Measurements from ENCODE around the gene CNOT3. TPM values are rescaled to one million over a fixed set of nuclear protein-coding genes. Genes with fewer than 3 reads are reported as not detected.

The CNOT3 gene
- total and polyA plus RNA-seq, 2 donors (not counting 3 experiments of a cell fraction or from before 2014, with no cell fraction given): 20.4 to 74.7 TPM

DNA sequence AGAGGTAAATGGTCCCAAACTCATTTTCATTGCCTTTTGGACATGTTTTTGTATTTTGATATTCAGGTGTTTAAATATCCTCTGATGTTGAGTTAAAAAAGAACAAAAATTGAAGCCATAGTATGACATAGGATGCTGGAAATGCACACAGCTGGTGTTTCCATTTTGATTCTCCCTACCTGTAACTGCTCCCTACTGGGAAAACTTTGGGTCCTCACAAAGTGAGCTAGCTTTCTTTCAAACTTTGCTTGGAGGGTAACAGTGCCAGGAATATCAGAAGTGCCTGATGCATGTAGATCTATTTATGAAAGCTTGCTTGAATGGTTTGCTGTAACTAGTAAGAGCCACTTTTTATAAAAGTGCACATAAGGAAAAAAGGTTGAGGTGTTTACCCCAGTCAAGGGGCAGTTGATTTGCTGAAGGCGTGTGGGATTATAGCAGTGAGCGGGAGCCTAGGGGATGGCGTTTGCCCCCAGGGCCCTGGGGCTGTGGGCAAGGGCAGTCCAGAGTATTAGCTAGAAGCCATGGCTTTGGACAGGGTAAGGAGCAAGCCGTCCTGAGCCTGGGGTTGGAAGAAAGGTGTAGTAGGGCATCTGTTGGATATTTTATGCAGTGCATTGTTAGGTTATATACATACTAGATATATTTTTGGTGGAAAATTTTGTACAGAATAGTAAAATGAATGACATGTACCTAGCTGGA lies 67.4 kb downstream of the CNOT3 start:
- peak; percentile 9 for TF ChIP-seq POLR2A (IDR thresholded peaks at IDR 0.05; ENCODE audit: low read depth, low read length)
- TF ChIP-seq, protein P1, sequence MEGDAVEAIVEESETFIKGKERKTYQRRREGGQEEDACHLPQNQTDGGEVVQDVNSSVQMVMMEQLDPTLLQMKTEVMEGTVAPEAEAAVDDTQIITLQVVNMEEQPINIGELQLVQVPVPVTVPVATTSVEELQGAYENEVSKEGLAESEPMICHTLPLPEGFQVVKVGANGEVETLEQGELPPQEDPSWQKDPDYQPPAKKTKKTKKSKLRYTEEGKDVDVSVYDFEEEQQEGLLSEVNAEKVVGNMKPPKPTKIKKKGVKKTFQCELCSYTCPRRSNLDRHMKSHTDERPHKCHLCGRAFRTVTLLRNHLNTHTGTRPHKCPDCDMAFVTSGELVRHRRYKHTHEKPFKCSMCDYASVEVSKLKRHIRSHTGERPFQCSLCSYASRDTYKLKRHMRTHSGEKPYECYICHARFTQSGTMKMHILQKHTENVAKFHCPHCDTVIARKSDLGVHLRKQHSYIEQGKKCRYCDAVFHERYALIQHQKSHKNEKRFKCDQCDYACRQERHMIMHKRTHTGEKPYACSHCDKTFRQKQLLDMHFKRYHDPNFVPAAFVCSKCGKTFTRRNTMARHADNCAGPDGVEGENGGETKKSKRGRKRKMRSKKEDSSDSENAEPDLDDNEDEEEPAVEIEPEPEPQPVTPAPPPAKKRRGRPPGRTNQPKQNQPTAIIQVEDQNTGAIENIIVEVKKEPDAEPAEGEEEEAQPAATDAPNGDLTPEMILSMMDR (IDR thresholded peaks at IDR 0.05; ENCODE audit: extremely low read depth in 1 of 2, insufficient read depth in 1 of 2, low read depth in 1 of 2, low read length in 2 of 2): no peak
- Histone ChIP-seq H3K79me2 (ENCODE audit: control insufficient read depth, insufficient read depth, low read length) (peaks cover 76% of the 10 kb centered on the region), H3K36me3 (ENCODE audit: control insufficient read depth in 2 of 2, extremely low read depth in 1 of 2, insufficient read depth in 2 of 2, low read length in 2 of 2) (peaks cover 42 to 53% of the 10 kb centered on the region in 2 experiments), H3K9me1 (replicated peaks; ENCODE audit: control insufficient read depth, extremely low read depth, insufficient read depth, low read length) (no peaks in the 10 kb centered on the region), H3K27me3 (ENCODE audit: control insufficient read depth in 2 of 2, insufficient read depth in 2 of 2, low read length in 2 of 2) (no peaks in the 10 kb centered on the region), H4K20me1 (replicated peaks; ENCODE audit: control insufficient read depth, extremely low read depth, insufficient read depth, low read length) (peaks cover 3% of the 10 kb centered on the region), H3K4me1 (ENCODE audit: control insufficient read depth, extremely low read depth, insufficient read depth, low read length) (peaks cover 55% of the 10 kb centered on the region), H3K4me2 (ENCODE audit: insufficient read depth, low read length) (peak overlapping the region; percentile 96), H3K4me3 (replicated peaks in 1 of 3; ENCODE audit: insufficient read depth in 1 of 3, low read depth in 1 of 3, low read length in 3 of 3) (peak overlapping the region in 1 of 3 experiments; percentile 97), H3K27ac (ENCODE audit: insufficient read depth, low read depth, low read length) (no peak overlapping the region), H3K9ac (replicated peaks; ENCODE audit: extremely low read depth, insufficient read depth, low read length) (peak overlapping the region; percentile 12), H3K9me3 (replicated peaks; ENCODE audit: control insufficient read depth, insufficient read depth, low read length) (no peaks in the 10 kb centered on the region), H2AFZ (ENCODE audit: low read depth, low read length) (no peak overlapping the region)
- FAIRE-seq: peak; percentile 8
- intact Hi-C loops (cut with micrococcal nuclease) (loop anchor here (5.0 kb wide), 2 partner anchors 43 to 242 kb away; partner anchors contain the start of gene LENG8), dilution Hi-C loops (cut with MboI; ENCODE audit: extremely low pct_ligation_motif_present, low sequenced_read_pairs) (no loop called here)
- CTCF ChIA-PET: interaction anchor here (0.5 to 1.9 kb wide), 6 partner anchors 14 to 92 kb away, joined by 3 to 6 read pairs (median 4); partner anchors contain the start of genes MBOAT7 and TSEN34
- DNase-seq (ENCODE audit: low read depth, low spot score): no peak
- no TSS peak for BruUV-seq (replicated peaks)
- POLR2A ChIA-PET: interaction anchor here (1.1 kb wide), 1 partner anchor 14 kb away, joined by 3 read pairs; the partner anchor contains the start of gene TSEN34

Other genes with a start within 250 kb of the CNOT3 start
- 0.78 and 1.3 TPM in 2 replicates for gene CACNG7, start 228.5 kb upstream of the CNOT3 start, total RNA-seq
- gene CACNG7, start 228.5 kb upstream of the CNOT3 start, polyA plus RNA-seq: 0.92 and 1.1 TPM in 2 replicates
- 1.7 and 3.0 TPM in 2 replicates for gene CACNG8, start 174.8 kb upstream of the CNOT3 start, total RNA-seq
- 0.11 and 0.18 TPM in 2 replicates for gene CACNG8, start 174.8 kb upstream of the CNOT3 start, polyA plus RNA-seq
- 4.0 and 5.4 TPM in 2 replicates for gene CACNG6, start 146.1 kb upstream of the CNOT3 start, total RNA-seq
- 3.9 and 5.0 TPM in 2 replicates for gene CACNG6, start 146.1 kb upstream of the CNOT3 start, polyA plus RNA-seq
- not detected in 2 replicates for gene VSTM1, start 73.9 kb upstream of the CNOT3 start, total RNA-seq
- gene VSTM1, start 73.9 kb upstream of the CNOT3 start, polyA plus RNA-seq: not detected in 2 replicates
- gene TARM1, start 56.4 kb upstream of the CNOT3 start, total RNA-seq: not detected in 2 replicates
- gene TARM1, start 56.4 kb upstream of the CNOT3 start, polyA plus RNA-seq: not detected in 2 replicates
- not detected in 2 replicates for gene OSCAR, start 37.0 kb upstream of the CNOT3 start, total RNA-seq
- gene OSCAR, start 37.0 kb upstream of the CNOT3 start, polyA plus RNA-seq: 0.08 and 0.10 TPM in 2 replicates
- 119 and 132 TPM in 2 replicates for gene NDUFA3, start 34.9 kb upstream of the CNOT3 start, total RNA-seq
- 95.5 and 107 TPM in 2 replicates for gene NDUFA3, start 34.9 kb upstream of the CNOT3 start, polyA plus RNA-seq
- gene TFPT, start 22.1 kb upstream of the CNOT3 start, total RNA-seq: 32.1 and 36.2 TPM in 2 replicates
- gene TFPT, start 22.1 kb upstream of the CNOT3 start, polyA plus RNA-seq: 28.3 and 29.3 TPM in 2 replicates
- 99.1 and 101 TPM in 2 replicates for gene PRPF31, start 22.0 kb upstream of the CNOT3 start, total RNA-seq
- gene PRPF31, start 22.0 kb upstream of the CNOT3 start, polyA plus RNA-seq: 70.8 and 76.2 TPM in 2 replicates
- 5.0 and 6.9 TPM in 2 replicates for gene LENG1, start 22.0 kb downstream of the CNOT3 start, total RNA-seq
- gene LENG1, start 22.0 kb downstream of the CNOT3 start, polyA plus RNA-seq: 2.1 and 3.0 TPM in 2 replicates
- gene TMC4, start 35.4 kb downstream of the CNOT3 start, total RNA-seq: 0.71 and 0.74 TPM in 2 replicates
- gene TMC4, start 35.4 kb downstream of the CNOT3 start, polyA plus RNA-seq: 1.7 and 2.4 TPM in 2 replicates
- 175 and 218 TPM in 2 replicates for gene MBOAT7, start 51.8 kb downstream of the CNOT3 start, total RNA-seq
- 204 and 256 TPM in 2 replicates for gene MBOAT7, start 51.8 kb downstream of the CNOT3 start, polyA plus RNA-seq
- gene TSEN34, start 53.5 kb downstream of the CNOT3 start, total RNA-seq: 37.4 and 40.7 TPM in 2 replicates
- gene TSEN34, start 53.5 kb downstream of the CNOT3 start, polyA plus RNA-seq: 81.9 and 107 TPM in 2 replicates
- 1,192 and 1,260 TPM in 2 replicates for gene RPS9, start 63.1 kb downstream of the CNOT3 start, total RNA-seq
- 3,343 and 4,230 TPM in 2 replicates for gene RPS9, start 63.1 kb downstream of the CNOT3 start, polyA plus RNA-seq
- gene LILRB3, start 85.2 kb downstream of the CNOT3 start, total RNA-seq: not detected in 2 replicates
- not detected in 2 replicates for gene LILRB3, start 85.2 kb downstream of the CNOT3 start, polyA plus RNA-seq
- gene LILRA6, start 105.0 kb downstream of the CNOT3 start, total RNA-seq: not detected in 2 replicates
- gene LILRA6, start 105.0 kb downstream of the CNOT3 start, polyA plus RNA-seq: 0.05 TPM in 1 of 2 replicates, not detected in the other
- gene LILRB5, start 119.5 kb downstream of the CNOT3 start, total RNA-seq: not detected in 2 replicates
- gene LILRB5, start 119.5 kb downstream of the CNOT3 start, polyA plus RNA-seq: not detected in 2 replicates
- not detected in 2 replicates for gene LILRB2, start 143.3 kb downstream of the CNOT3 start, total RNA-seq
- not detected in 2 replicates for gene LILRB2, start 143.3 kb downstream of the CNOT3 start, polyA plus RNA-seq
- not detected in 2 replicates for gene LILRA5, start 175.4 kb downstream of the CNOT3 start, total RNA-seq
- gene LILRA5, start 175.4 kb downstream of the CNOT3 start, polyA plus RNA-seq: not detected in 2 replicates
- gene LILRA4, start 201.4 kb downstream of the CNOT3 start, total RNA-seq: not detected in 2 replicates
- not detected in 2 replicates for gene LILRA4, start 201.4 kb downstream of the CNOT3 start, polyA plus RNA-seq
- gene LAIR1, start 227.2 kb downstream of the CNOT3 start, total RNA-seq: not detected in 2 replicates
- gene LAIR1, start 227.2 kb downstream of the CNOT3 start, polyA plus RNA-seq: not detected in 2 replicates

All from endothelial cell of umbilical vein (primary cell).